HG02885 (cell line): Measurements from ENCODE around the gene NAA35.

Experiments used
- ATAC-seq: cut with Tn5 transposase; IDR thresholded peaks from one replicate; pipeline ENCODE4 v1.9.1; 2021; ENCODE audit warnings: mild to moderate bottlenecking; ENCODE audit not compliant: unreplicated experiment, poor library complexity

NAA35 gene

DNA sequence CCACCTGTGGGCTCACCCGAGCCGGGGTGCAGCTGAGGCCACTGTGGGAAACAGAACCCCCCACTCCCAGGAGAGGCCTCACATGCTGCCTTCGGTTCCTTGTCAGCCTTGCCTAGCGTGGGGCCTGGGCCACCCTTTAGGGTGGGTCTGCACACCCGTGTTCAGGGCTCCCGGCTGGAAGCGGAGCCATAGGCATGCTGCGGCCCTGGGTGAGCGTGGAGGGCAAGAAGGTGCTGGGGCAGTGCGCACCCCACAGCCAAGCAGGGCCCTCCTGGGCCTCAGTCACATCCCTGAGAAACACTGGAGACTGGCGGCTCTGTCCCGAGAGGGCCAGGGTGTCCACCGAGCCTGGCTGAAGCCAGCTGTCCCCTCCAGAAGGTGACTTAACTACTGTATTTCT, 116.5 kb downstream of the NAA35 start:
- ATAC-seq, result no peak

DNA sequence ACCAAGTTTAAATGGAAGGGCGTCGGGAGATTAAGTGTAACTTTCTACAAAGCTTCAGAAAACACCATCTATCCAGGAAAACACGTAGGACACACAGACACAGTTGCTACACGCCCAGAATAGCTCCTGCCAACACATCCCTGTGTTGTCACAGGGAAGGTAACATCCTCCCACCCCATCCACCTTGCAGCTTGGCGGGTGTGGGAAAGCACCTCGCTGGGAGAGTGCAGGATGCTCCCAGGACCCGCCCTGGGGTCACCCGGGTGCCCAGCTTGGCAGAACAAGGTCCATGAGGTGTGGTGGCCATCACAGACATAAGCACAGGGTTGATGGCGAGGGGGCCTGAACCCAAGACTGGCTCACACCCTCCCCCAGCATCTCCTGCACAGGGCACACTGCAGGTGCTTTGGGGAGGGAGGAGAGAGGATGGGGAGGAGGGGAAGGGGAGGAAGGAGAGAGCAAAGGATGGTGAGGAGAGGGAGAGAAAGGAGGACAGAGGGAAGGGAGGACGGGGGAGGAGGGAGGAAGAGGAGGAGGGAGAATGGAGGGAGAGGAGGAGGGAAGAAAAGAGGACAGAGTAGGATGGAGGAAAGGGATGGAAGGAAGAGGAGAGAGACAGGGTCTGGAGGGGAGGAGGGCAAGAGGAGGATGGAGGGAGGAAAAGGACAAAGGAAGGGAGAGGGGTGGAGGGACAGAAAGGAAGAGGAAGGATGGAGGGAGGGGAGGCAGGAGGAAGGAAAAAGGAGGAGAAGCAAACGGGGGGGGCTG, 121.2 kb downstream of the NAA35 start:
- ATAC-seq, result no peak

DNA sequence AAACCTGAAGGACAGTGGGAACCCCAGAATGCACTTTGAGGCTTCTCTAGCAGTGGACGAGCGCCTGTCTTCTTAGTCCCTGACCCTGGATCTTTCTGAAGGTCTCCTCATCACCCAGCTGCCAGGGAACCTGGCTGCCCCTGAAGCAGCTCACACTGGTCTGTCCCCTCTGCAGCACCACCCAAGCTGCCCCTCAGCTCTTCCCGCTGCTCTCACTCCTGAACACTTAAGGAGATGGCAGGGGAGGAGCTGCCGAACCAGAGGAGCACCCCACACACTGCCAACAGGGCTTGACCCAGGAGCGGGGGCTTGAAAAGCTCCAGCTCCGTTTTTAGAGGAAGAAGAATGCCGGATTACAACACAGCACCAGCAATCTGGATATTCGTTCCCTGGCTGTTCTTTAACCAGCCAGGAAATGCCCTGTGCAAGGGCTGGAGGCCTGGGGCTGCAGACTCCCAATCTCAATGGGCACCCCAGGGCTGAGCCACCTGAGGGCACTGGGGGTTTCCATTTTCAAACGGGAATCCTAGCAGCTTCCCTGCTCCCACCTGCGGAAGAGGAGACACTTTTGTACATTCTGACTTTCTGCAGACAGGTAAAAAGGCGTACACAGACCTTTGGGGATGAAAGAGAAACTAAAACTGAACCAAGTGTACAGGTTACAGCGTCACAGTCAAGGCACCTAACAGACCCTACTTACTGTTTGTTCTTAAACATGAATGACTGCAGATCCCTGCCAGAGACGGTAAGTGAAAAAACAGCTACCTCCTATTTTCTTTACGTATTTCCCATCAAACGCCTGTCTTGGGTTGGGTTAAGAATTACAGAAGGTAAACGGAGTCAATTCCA, 122.1 kb downstream of the NAA35 start:
- ATAC-seq, result no peak

DNA sequence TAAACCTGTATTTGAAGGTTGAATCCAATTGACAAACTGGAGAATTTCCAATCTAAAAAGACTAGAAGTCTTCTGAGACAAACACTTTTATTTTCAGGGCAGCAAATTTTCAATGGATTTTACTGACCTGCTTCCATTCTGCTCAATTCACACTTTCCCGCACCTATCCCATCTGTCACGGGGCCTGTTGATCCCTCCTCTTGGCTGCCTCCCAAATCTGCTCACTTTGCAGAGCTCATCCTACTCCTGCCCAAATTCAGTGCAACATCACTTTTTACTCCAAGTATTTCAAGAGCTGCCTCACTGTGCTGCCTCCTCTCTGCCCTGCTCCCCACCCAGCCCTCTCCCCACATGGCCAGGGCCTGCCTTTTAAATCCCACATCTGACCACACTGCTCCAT, 123.3 kb downstream of the NAA35 start:
- no peak for ATAC-seq

DNA sequence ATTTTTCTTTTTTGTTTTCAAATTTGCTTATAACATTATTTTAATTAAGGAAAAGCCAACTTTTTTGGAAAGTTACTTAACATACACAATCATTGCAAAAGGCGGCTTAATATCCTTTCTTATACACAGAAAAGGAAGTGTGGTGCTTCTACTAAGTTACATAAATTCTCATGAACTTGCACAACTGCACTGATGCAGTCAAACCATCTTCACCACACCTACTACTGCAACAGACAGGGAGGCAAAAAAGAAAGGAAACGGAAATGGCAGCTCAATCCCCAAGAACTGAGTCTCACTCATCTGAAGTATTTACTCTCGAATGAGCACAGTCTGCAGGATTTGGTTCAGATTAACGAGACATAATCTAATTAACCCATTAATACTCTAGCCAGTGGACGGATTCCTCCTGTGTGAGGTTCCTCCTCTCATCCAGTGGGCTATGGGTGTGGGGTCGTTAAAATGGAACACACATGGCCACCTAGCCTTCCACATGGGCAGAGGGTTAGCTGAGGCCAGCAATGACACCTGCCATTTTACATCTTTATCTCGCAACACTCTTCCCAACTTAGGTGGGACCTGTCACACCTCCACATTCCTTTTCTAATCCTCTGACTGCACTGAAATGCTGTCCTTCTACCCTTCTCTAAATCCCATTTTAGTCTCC, 128.4 kb downstream of the NAA35 start:
- ATAC-seq, result no peak
